GM20000 (cell line): ENCODE results near the gene RARS1.
"Not testable (repeated sequence)": the region's sequence is repeated elsewhere in the genome, so short reads cannot be mapped to it uniquely, and the experiment has no call there.

Source experiments
- DNase-seq: peaks from one replicate; pipeline ENCODE4 v3.0.0; 2012; ENCODE audit warnings: low spot score
- CTCF ChIP-seq: IDR thresholded peaks from 2 replicates; pipeline ENCODE4 v1.5.1; 2012; ENCODE audit warnings: mild to moderate bottlenecking, control low read depth; ENCODE audit errors: extremely low read depth, missing control alignments

Gene RARS1

GRCh38 chr5:168531191-168531590, 44.9 kb downstream of the RARS1 start:
- no peak for TF ChIP-seq CTCF

GRCh38 chr5:168531987-168532864, 46.0 kb downstream of the RARS1 start:
- TF ChIP-seq CTCF, result no peak
- no peak for DNase-seq

More at GRCh38 chr5:168531191-168531590, 44.9 kb downstream of the RARS1 start:
- no peak for DNase-seq

GRCh38 chr5:168534351-168534750, 48.1 kb downstream of the RARS1 start:
- DNase-seq, result not testable (repeated sequence)

- no peak for TF ChIP-seq CTCF
- no peak for DNase-seq
Measured at GRCh38 chr5:168537176-168537575, 50.9 kb downstream of the RARS1 start.

- DNase-seq, result no peak
- TF ChIP-seq CTCF, result no peak
Measured at GRCh38 chr5:168549554-168549953, 63.3 kb downstream of the RARS1 start.

- no peak for DNase-seq
Measured at GRCh38 chr5:168550656-168551055, 64.4 kb downstream of the RARS1 start.

GRCh38 chr5:168552146-168552545, 65.9 kb downstream of the RARS1 start:
- DNase-seq, result no peak
- TF ChIP-seq CTCF, result no peak

More at GRCh38 chr5:168550656-168551055, 64.4 kb downstream of the RARS1 start:
- no peak for TF ChIP-seq CTCF
